ENCODE results near the gene MYRIP.

MYRIP gene

GRCh38 chr3:40254491-40254890, 445.1 kb downstream of the MYRIP start:
- Histone ChIP-seq H3K9ac (ENCODE audit: insufficient read length) (no peak overlapping the region), H3K4me3 (no peak overlapping the region), H3K36me3 (ENCODE audit: insufficient read depth, low read length) (no peaks in the 10 kb centered on the region), H3K9me3 (ENCODE audit: low read depth, low read length) (no peaks in the 10 kb centered on the region), H3K27ac (no peak overlapping the region)
- no peak for DNase-seq (ENCODE audit: low read depth, low spot score)
- TF ChIP-seq POLR2AphosphoS5 (IDR thresholded peaks at IDR 0.05; ENCODE audit: borderline replicate concordance, low read depth, low read length) (no peak), FOXP2 (optimal IDR thresholded peaks at IDR 0.05; ENCODE audit: control extremely low read depth, extremely low read length, insufficient read depth) (no peak), EZH2 (IDR thresholded peaks at IDR 0.05) (no peak)

- Histone ChIP-seq H3K4me3 (no peak overlapping the region), H3K9me3 (ENCODE audit: low read depth, low read length) (no peaks in the 10 kb centered on the region), H3K27ac (no peak overlapping the region), H3K9ac (ENCODE audit: insufficient read length) (no peak overlapping the region), H3K36me3 (ENCODE audit: insufficient read depth, low read length) (no peaks in the 10 kb centered on the region)
- no peak for DNase-seq (ENCODE audit: low read depth, low spot score)
- TF ChIP-seq EZH2 (IDR thresholded peaks at IDR 0.05), result no peak
- TF ChIP-seq POLR2AphosphoS5 (IDR thresholded peaks at IDR 0.05; ENCODE audit: borderline replicate concordance, low read depth, low read length), result no peak
- TF ChIP-seq FOXP2 (optimal IDR thresholded peaks at IDR 0.05; ENCODE audit: control extremely low read depth, extremely low read length, insufficient read depth), result no peak
These were observed 445.5 kb downstream of the MYRIP start for GRCh38 chr3:40254891-40255290.

- TF ChIP-seq EZH2 (IDR thresholded peaks at IDR 0.05), result no peak
- no peak for TF ChIP-seq FOXP2 (optimal IDR thresholded peaks at IDR 0.05; ENCODE audit: control extremely low read depth, extremely low read length, insufficient read depth)
- TF ChIP-seq POLR2AphosphoS5 (IDR thresholded peaks at IDR 0.05; ENCODE audit: borderline replicate concordance, low read depth, low read length), result no peak
- H3K4me3 ChIP-seq, result no peak overlapping the region
- H3K27ac ChIP-seq, result no peak overlapping the region
- no peaks in the 10 kb centered on the region for H3K9me3 ChIP-seq (ENCODE audit: low read depth, low read length)
- H3K36me3 ChIP-seq (ENCODE audit: insufficient read depth, low read length), result no peaks in the 10 kb centered on the region
- DNase-seq (ENCODE audit: low read depth, low spot score), result no peak
- H3K9ac ChIP-seq (ENCODE audit: insufficient read length), result no peak overlapping the region
These were observed 446.1 kb downstream of the MYRIP start for GRCh38 chr3:40255532-40255931.

- Histone ChIP-seq H3K27ac (no peak overlapping the region), H3K36me3 (ENCODE audit: insufficient read depth, low read length) (no peaks in the 10 kb centered on the region), H3K4me3 (no peak overlapping the region), H3K9me3 (ENCODE audit: low read depth, low read length) (no peaks in the 10 kb centered on the region), H3K9ac (ENCODE audit: insufficient read length) (no peak overlapping the region)
- DNase-seq (ENCODE audit: low read depth, low spot score), result no peak
- TF ChIP-seq POLR2AphosphoS5 (IDR thresholded peaks at IDR 0.05; ENCODE audit: borderline replicate concordance, low read depth, low read length), result no peak
- TF ChIP-seq EZH2 (IDR thresholded peaks at IDR 0.05), result no peak
- no peak for TF ChIP-seq FOXP2 (optimal IDR thresholded peaks at IDR 0.05; ENCODE audit: control extremely low read depth, extremely low read length, insufficient read depth)
These were observed 448.7 kb downstream of the MYRIP start for GRCh38 chr3:40258064-40258463.

GRCh38 chr3:40258555-40258954, 449.1 kb downstream of the MYRIP start:
- no peak overlapping the region for H3K4me3 ChIP-seq
- H3K9me3 ChIP-seq (ENCODE audit: low read depth, low read length), result no peaks in the 10 kb centered on the region
- no peaks in the 10 kb centered on the region for H3K36me3 ChIP-seq (ENCODE audit: insufficient read depth, low read length)
- no peak overlapping the region for H3K27ac ChIP-seq
- H3K9ac ChIP-seq (ENCODE audit: insufficient read length), result no peak overlapping the region
- DNase-seq (ENCODE audit: low read depth, low spot score), result no peak
- TF ChIP-seq EZH2 (IDR thresholded peaks at IDR 0.05) (no peak), POLR2AphosphoS5 (IDR thresholded peaks at IDR 0.05; ENCODE audit: borderline replicate concordance, low read depth, low read length) (no peak), FOXP2 (optimal IDR thresholded peaks at IDR 0.05; ENCODE audit: control extremely low read depth, extremely low read length, insufficient read depth) (no peak)

- Histone ChIP-seq H3K36me3 (ENCODE audit: insufficient read depth, low read length) (no peaks in the 10 kb centered on the region), H3K9ac (ENCODE audit: insufficient read length) (no peak overlapping the region), H3K27ac (no peak overlapping the region), H3K9me3 (ENCODE audit: low read depth, low read length) (no peaks in the 10 kb centered on the region), H3K4me3 (no peak overlapping the region)
- DNase-seq (ENCODE audit: low read depth, low spot score), result no peak
- no peak for TF ChIP-seq EZH2 (IDR thresholded peaks at IDR 0.05)
- TF ChIP-seq POLR2AphosphoS5 (IDR thresholded peaks at IDR 0.05; ENCODE audit: borderline replicate concordance, low read depth, low read length), result no peak
- TF ChIP-seq FOXP2 (optimal IDR thresholded peaks at IDR 0.05; ENCODE audit: control extremely low read depth, extremely low read length, insufficient read depth), result no peak
These were observed 452.9 kb downstream of the MYRIP start for GRCh38 chr3:40262331-40262730.

- Histone ChIP-seq H3K36me3 (ENCODE audit: insufficient read depth, low read length) (no peaks in the 10 kb centered on the region), H3K9me3 (ENCODE audit: low read depth, low read length) (no peaks in the 10 kb centered on the region), H3K4me3 (no peak overlapping the region), H3K27ac (no peak overlapping the region), H3K9ac (ENCODE audit: insufficient read length) (no peak overlapping the region)
- TF ChIP-seq POLR2AphosphoS5 (IDR thresholded peaks at IDR 0.05; ENCODE audit: borderline replicate concordance, low read depth, low read length) (no peak), EZH2 (IDR thresholded peaks at IDR 0.05) (no peak), FOXP2 (optimal IDR thresholded peaks at IDR 0.05; ENCODE audit: control extremely low read depth, extremely low read length, insufficient read depth) (no peak)
- no peak for DNase-seq (ENCODE audit: low read depth, low spot score)
These were observed 455.0 kb downstream of the MYRIP start for GRCh38 chr3:40264451-40264850.

- no peak for TF ChIP-seq FOXP2 (optimal IDR thresholded peaks at IDR 0.05; ENCODE audit: control extremely low read depth, extremely low read length, insufficient read depth)
- TF ChIP-seq EZH2 (IDR thresholded peaks at IDR 0.05), result no peak
- no peak for TF ChIP-seq POLR2AphosphoS5 (IDR thresholded peaks at IDR 0.05; ENCODE audit: borderline replicate concordance, low read depth, low read length)
- H3K4me3 ChIP-seq, result no peak overlapping the region
- DNase-seq (ENCODE audit: low read depth, low spot score), result no peak
- H3K36me3 ChIP-seq (ENCODE audit: insufficient read depth, low read length), result no peaks in the 10 kb centered on the region
- H3K9me3 ChIP-seq (ENCODE audit: low read depth, low read length), result no peaks in the 10 kb centered on the region
- H3K27ac ChIP-seq, result no peak overlapping the region
- H3K9ac ChIP-seq (ENCODE audit: insufficient read length), result no peak overlapping the region
These were observed 455.8 kb downstream of the MYRIP start for GRCh38 chr3:40265181-40265580.
